Endothelial cell of umbilical vein (primary cell): Measurements from ENCODE around the gene S100A5. TPM values are rescaled to one million over a fixed set of nuclear protein-coding genes. Genes with fewer than 3 reads are reported as not detected.

ENCODE experiments used
- BruUV-seq: library from RNA; stranded (reverse); fragments of 400-500 nt; replicated peaks from 2 replicates; lab custom pipeline; 2021; lab: Mats Ljungman, UMichigan
- CTCF ChIA-PET: fragments of 300-600, 350-600 bp; sonication (Branson Sonifier 250); formaldehyde crosslinking; loops from one replicate; lab custom pipeline; 2021; ENCODE audit warnings: antibody characterized with exemption, inconsistent platforms; lab: Charles Lee
- POLR2A ChIA-PET: fragments of 300-600, 350-600 bp; sonication (Branson Sonifier 250); formaldehyde crosslinking; loops from one replicate; lab custom pipeline; 2021; ENCODE audit warnings: antibody characterized with exemption, inconsistent platforms; lab: Charles Lee
- DNase-seq: peaks from one replicate; pipeline ENCODE4 v3.0.0-alpha.2; 2011; ENCODE audit warnings: low read depth, low spot score
- FAIRE-seq: peaks from 2 replicates; lab custom pipeline; 2011; peaks lifted over from hg19 to GRCh38; lab: Jason Lieb, UNC
- H2AFZ ChIP-seq: 2 replicates; pipeline ENCODE4 v1.6.0; 2012; ENCODE audit warnings: low read depth, low read length, control low read depth, inconsistent platforms
- H3K27ac ChIP-seq: 2 replicates; pipeline ENCODE4 v1.5.1; 2011; ENCODE audit warnings: low read depth, mild to moderate bottlenecking, control low read depth, low read length, moderate library complexity; ENCODE audit not compliant: insufficient read depth
- H3K27me3 ChIP-seq, 2 experiments: 2 replicates each; pipeline versions ENCODE4 v1.6.0 to v1.6.1; 2011; ENCODE audit warnings: low read length in 2 of 2, mixed read lengths in 1 of 2; ENCODE audit not compliant: control insufficient read depth in 2 of 2, insufficient read depth in 2 of 2
- H3K36me3 ChIP-seq, 2 experiments: 2 replicates in 1 of 2; 3 replicates in 1 of 2; pipeline ENCODE4 v1.5.1; 2011; ENCODE audit warnings: low read length in 2 of 2, mild to moderate bottlenecking in 1 of 2, moderate library complexity in 1 of 2; ENCODE audit not compliant: control insufficient read depth in 2 of 2, insufficient read depth in 2 of 2; ENCODE audit errors: extremely low read depth in 1 of 2
- H3K4me1 ChIP-seq: 3 replicates; pipeline ENCODE4 v1.5.1; 2011; ENCODE audit warnings: mild to moderate bottlenecking, low read length; ENCODE audit not compliant: control insufficient read depth, insufficient read depth; ENCODE audit errors: extremely low read depth
- H3K4me2 ChIP-seq: 2 replicates; pipeline ENCODE4 v1.6.1; 2011; ENCODE audit warnings: low read length, control low read depth, mixed read lengths; ENCODE audit not compliant: insufficient read depth
- H3K4me3 ChIP-seq, 3 experiments: fragments of 200-600 bp in 1 of 3; sonication (generic), shearing (Covaris generic) in 1 of 3; replicated peaks in 1 of 3; 2 replicates each; pipeline ENCODE4 v1.5.1; 2011 to 2016; ENCODE audit warnings: control low read depth in 3 of 3, low read length in 3 of 3, mild to moderate bottlenecking in 2 of 3, inconsistent platforms in 1 of 3, low read depth in 1 of 3, moderate library complexity in 1 of 3; ENCODE audit not compliant: insufficient read depth in 1 of 3
- H3K79me2 ChIP-seq: 2 replicates; pipeline ENCODE4 v1.6.0; 2012; ENCODE audit warnings: low read length, inconsistent platforms; ENCODE audit not compliant: control insufficient read depth, insufficient read depth
- H3K9ac ChIP-seq: replicated peaks from 2 replicates; pipeline ENCODE3; 2011; ENCODE audit warnings: low read length, control low read depth; ENCODE audit not compliant: insufficient read depth; ENCODE audit errors: extremely low read depth
- H3K9me1 ChIP-seq: replicated peaks from 3 replicates; pipeline ENCODE4 v1.6.0; 2011; ENCODE audit warnings: mild to moderate bottlenecking, low read length; ENCODE audit not compliant: control insufficient read depth, insufficient read depth; ENCODE audit errors: extremely low read depth
- H3K9me3 ChIP-seq: replicated peaks from 2 replicates; pipeline ENCODE4 v1.5.1; 2012; ENCODE audit warnings: low read length, inconsistent platforms; ENCODE audit not compliant: control insufficient read depth, insufficient read depth
- H4K20me1 ChIP-seq: replicated peaks from 2 replicates; pipeline ENCODE3; 2011; ENCODE audit warnings: mild to moderate bottlenecking, low read length; ENCODE audit not compliant: control insufficient read depth, insufficient read depth; ENCODE audit errors: extremely low read depth
- CTCF ChIP-seq, 2 donors: IDR thresholded peaks; 1 replicate in 1 of 2; 2 replicates in 1 of 2; pipeline ENCODE4 v1.5.1; 2011; ENCODE audit warnings: low read length in 2 of 2, mild to moderate bottlenecking in 2 of 2, moderate library complexity in 2 of 2, control low read depth in 1 of 2, inconsistent platforms in 1 of 2, low read depth in 1 of 2; ENCODE audit not compliant: insufficient read depth in 1 of 2; ENCODE audit errors: extremely low read depth in 1 of 2
- EZH2 ChIP-seq: IDR thresholded peaks from 2 replicates; pipeline ENCODE4 v1.6.1; 2012; ENCODE audit warnings: borderline replicate concordance, low read depth, mild to moderate bottlenecking, moderate library complexity, low read length, inconsistent platforms; ENCODE audit not compliant: severe bottlenecking
- FOS ChIP-seq: IDR thresholded peaks from 2 replicates; pipeline ENCODE4 v1.6.1; 2011; ENCODE audit warnings: mild to moderate bottlenecking, low read length, moderate library complexity, borderline replicate concordance; ENCODE audit not compliant: insufficient read depth
- GATA2 ChIP-seq: IDR thresholded peaks from 2 replicates; pipeline ENCODE4 v1.7.0; 2011; ENCODE audit warnings: low read depth, mild to moderate bottlenecking, moderate library complexity, mixed read lengths, low read length; ENCODE audit not compliant: insufficient read length, insufficient read depth
- JUN ChIP-seq: IDR thresholded peaks from 2 replicates; pipeline ENCODE4 v1.6.1; 2011; ENCODE audit warnings: borderline replicate concordance, low read depth; ENCODE audit not compliant: insufficient read length, insufficient read depth
- MYC ChIP-seq: IDR thresholded peaks from one replicate; pipeline ENCODE4 v1.6.1; 2011; ENCODE audit warnings: mild to moderate bottlenecking, low read depth, low read length
- POLR2A ChIP-seq: IDR thresholded peaks from 2 replicates; pipeline ENCODE4 v1.6.1; 2012; ENCODE audit warnings: low read depth, mild to moderate bottlenecking, control low read depth, low read length
- POLR2AphosphoS5 ChIP-seq: IDR thresholded peaks from 2 replicates; pipeline ENCODE4 v1.6.1; 2012; ENCODE audit warnings: low read depth, mild to moderate bottlenecking, control low read depth, low read length, moderate library complexity; ENCODE audit not compliant: insufficient read depth
- dilution Hi-C: fragments of 300-500 bp; cut with MboI; formaldehyde crosslinking; loops from one replicate; pipeline ENCODE4 v1.15.0; 2019; ENCODE audit warnings: low sequenced_read_pairs; ENCODE audit not compliant: extremely low pct_ligation_motif_present
- intact Hi-C: fragments of 100-400 bp; cut with micrococcal nuclease; formaldehyde crosslinking; loops from one replicate; pipeline ENCODE4 v1.10.0; 2022
- polyA plus RNA-seq, 4 experiments: library from polyadenylated mRNA; depleted of rRNA in 3 of 4; stranded (reverse) in 3 of 4; unstranded in 1 of 4; fragments of >200 nt; gene quantifications; 2 replicates each; pipeline versions ENCODE4 v1.2.1 to v1.2.3, GENCODE V29; 2011 to 2012; ENCODE audit warnings: missing spikeins in 1 of 4
- total RNA-seq: library from RNA; stranded (reverse); gene quantifications from 2 replicates; pipeline ENCODE4 v1.2.3, GENCODE V29; 2021
- TF ChIP-seq, protein P1 (sequence below): IDR thresholded peaks from 2 replicates; pipeline ENCODE4 v1.6.1; 2011; ENCODE audit not compliant: insufficient read depth, insufficient read length

The S100A5 gene
- total and polyA plus RNA-seq, 2 donors (not counting 3 experiments of a cell fraction or from before 2014, with no cell fraction given) = not detected

DNA sequence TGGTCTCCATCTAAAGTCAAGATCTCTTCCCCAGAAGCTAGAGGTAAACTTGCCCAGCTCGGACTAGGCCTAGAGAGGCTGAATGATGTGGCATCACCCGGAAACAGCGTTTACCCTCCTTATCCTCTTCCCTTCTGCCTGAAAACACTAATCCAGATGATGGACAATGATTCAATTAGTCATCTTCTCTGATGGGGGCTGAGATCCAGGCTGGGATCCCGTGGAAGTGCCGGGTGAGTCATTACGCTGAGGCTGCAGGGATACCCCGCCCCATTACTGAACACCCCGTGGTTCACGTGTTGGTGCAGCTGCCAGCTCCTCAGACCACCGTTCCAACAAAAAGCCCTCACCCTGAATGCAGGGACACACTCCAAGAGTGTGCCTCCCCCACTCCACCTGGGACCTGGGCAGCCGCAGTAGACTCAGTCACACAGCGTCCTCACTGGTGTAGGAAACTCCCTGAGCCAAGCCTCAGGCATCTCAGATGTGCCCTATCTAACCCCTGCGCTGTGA lies 7.0 kb downstream of the S100A5 start:
- Histone ChIP-seq H3K79me2 (peaks cover 15% of the 10 kb centered on the region), H3K9me1 (no peaks in the 10 kb centered on the region), H3K4me2 (peak overlapping the region; percentile 91), H3K4me1 (peaks cover 43% of the 10 kb centered on the region), H3K4me3 (peak overlapping the region in 2 of 3 experiments; percentile 7 to 81), H3K9ac (peak overlapping the region; percentile 77), H3K36me3 (no peaks in the 10 kb centered on the region), H3K27ac (peak overlapping the region; percentile 96), H4K20me1 (no peaks in the 10 kb centered on the region), H3K27me3 (no peaks in the 10 kb centered on the region), H3K9me3 (no peaks in the 10 kb centered on the region), H2AFZ (no peak overlapping the region)
- DNase-seq = peak; percentile 94
- intact Hi-C loops = loop anchor here (1.0 kb wide), 5 partner anchors 22 to 100 kb away; partner anchors contain the start of gene S100A13
- ChIA-PET POLR2A (interaction anchor here (1.5 to 3.9 kb wide), 4 partner anchors 12 to 94 kb away, joined by 4 to 32 read pairs (median 10); partner anchors contain the start of genes S100A13, S100A2 and S100A4), CTCF (interaction anchor here (0.6 to 5.8 kb wide), 20 partner anchors 9 to 232 kb away, joined by 3 to 216 read pairs (median 8); partner anchors contain the start of genes CHTOP, S100A1, S100A13 and S100A16)
- dilution Hi-C loops = no loop called here
- peak; percentile 97 for FAIRE-seq
- BruUV-seq = no TSS peak
- TF ChIP-seq POLR2AphosphoS5 (peak; percentile 92), POLR2A (peak; percentile 95), FOS (peak; percentile 99), JUN (peak; percentile 86), MYC (peak; percentile 84), GATA2 (peak; percentile 84), CTCF (IDR thresholded peaks at IDR 0.05; ENCODE audit: extremely low read depth in 1 of 2, insufficient read depth in 1 of 2, low read depth in 1 of 2, low read length in 2 of 2) (no peak), EZH2 (no peak)
- TF ChIP-seq, protein P1, sequence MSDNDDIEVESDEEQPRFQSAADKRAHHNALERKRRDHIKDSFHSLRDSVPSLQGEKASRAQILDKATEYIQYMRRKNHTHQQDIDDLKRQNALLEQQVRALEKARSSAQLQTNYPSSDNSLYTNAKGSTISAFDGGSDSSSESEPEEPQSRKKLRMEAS = peak; percentile 35
